Omental fat pad (tissue), 4 donors: Measurements from ENCODE around the gene ZGPAT. TPM values are rescaled to one million over a fixed set of nuclear protein-coding genes. Genes with fewer than 3 reads are reported as not detected.
"Not testable (repeated sequence)": the region's sequence is repeated elsewhere in the genome, so short reads cannot be mapped to it uniquely, and the experiment has no call there.

Source experiments
- ATAC-seq: fragments of 150-250 bp; one replicate; pipeline ENCODE4 v1.9.1; 2016; ENCODE audit warnings: mild to moderate bottlenecking, moderate library complexity; ENCODE audit not compliant: low FRiP score
- DNase-seq: peaks from one replicate; pipeline ENCODE4 v3.0.0-alpha.2; 2019; ENCODE audit warnings: low spot score
- total RNA-seq, 4 donors: library from RNA; depleted of rRNA; stranded (reverse); fragments of >200 nt; gene quantifications; one replicate each; pipeline ENCODE4 v1.1.0, GENCODE V29; 2016
- TF ChIP-seq, protein P1 (sequence below), 3 donors: fragments of 450-650 bp; IDR thresholded peaks; one replicate each; pipeline ENCODE4 v1.5.1; 2016 to 2017; ENCODE audit warnings: antibody characterized with exemption in 3 of 3, mild to moderate bottlenecking in 3 of 3, moderate library complexity in 2 of 3

ZGPAT gene
- total RNA-seq, 4 donors from 2014 or later = 13.2 to 34.5 (median 20.6) TPM

DNA sequence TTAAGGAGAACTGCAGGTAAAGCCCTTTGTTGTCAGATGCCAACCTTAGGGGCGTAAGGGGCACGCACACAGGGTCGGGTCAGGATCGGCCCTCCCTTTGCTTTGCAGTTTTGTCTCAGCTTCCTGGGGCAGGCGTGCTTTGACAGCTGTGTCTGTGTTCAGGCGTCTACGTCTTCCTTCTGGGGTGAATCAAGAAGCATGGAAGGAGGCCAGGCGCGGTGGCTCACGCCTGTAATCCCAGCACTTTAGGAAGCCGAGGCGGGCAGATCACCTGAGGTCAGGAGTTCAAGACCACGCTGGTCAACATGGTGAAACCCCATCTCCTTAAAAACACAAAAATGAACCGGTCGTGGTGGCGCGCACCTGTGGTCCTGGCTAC lies 1.3 kb downstream of the ZGPAT start:
- TF ChIP-seq, protein P1, sequence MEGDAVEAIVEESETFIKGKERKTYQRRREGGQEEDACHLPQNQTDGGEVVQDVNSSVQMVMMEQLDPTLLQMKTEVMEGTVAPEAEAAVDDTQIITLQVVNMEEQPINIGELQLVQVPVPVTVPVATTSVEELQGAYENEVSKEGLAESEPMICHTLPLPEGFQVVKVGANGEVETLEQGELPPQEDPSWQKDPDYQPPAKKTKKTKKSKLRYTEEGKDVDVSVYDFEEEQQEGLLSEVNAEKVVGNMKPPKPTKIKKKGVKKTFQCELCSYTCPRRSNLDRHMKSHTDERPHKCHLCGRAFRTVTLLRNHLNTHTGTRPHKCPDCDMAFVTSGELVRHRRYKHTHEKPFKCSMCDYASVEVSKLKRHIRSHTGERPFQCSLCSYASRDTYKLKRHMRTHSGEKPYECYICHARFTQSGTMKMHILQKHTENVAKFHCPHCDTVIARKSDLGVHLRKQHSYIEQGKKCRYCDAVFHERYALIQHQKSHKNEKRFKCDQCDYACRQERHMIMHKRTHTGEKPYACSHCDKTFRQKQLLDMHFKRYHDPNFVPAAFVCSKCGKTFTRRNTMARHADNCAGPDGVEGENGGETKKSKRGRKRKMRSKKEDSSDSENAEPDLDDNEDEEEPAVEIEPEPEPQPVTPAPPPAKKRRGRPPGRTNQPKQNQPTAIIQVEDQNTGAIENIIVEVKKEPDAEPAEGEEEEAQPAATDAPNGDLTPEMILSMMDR (IDR thresholded peaks at IDR 0.05) = no peak
- no peak for DNase-seq
- no peak for ATAC-seq

DNA sequence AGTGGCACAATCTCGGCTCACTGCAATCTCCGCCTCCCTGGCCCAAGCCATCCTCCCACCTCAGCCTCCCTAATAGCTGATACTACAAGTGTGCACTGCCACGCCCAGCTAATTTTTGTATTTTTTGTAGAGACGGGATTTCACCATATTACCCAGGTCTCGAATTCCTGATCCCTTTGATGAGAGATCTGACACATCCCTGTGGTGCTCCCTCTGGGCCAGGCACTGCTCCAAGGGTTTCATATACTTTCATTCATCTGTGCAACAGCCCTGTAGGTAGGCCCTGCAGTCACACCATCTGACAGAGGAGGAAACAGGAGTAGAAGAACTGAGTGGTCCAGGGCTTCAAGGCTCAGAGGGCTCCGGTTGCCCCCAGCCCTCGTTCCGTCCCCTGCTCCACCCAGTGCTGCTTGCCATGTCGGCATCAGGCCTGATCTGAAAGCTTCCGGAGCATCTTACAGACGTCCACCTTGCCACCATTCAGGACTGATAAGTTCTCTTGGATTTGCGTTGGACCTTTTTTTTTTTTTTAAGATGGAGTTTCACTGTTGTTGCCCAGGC lies 3.3 kb downstream of the ZGPAT start:
- TF ChIP-seq, protein P1 (IDR thresholded peaks at IDR 0.05) = no peak
- ATAC-seq (no peak), DNase-seq (no peak)

DNA sequence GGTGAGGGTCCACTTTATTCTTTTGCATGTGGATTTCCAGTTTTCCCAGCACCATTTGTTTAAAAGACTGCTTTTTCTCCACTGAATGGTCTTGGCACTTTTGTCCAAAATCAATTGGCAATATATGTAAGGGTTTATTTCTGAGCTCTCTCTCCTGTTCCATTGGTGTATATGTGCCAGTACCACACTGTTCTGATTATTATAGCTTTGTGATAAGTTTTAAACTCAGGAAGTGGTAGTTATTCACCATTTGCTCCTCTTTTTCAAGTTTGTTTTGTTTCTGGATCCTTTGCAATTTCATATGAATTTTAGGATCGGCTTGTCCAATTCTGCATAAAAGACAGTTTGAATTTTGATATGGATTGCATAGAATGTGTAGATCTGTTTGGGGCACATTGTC lies 4.4 kb downstream of the ZGPAT start:
- DNase-seq (no peak), ATAC-seq (no peak)
- TF ChIP-seq, protein P1 (IDR thresholded peaks at IDR 0.05) = no peak

DNA sequence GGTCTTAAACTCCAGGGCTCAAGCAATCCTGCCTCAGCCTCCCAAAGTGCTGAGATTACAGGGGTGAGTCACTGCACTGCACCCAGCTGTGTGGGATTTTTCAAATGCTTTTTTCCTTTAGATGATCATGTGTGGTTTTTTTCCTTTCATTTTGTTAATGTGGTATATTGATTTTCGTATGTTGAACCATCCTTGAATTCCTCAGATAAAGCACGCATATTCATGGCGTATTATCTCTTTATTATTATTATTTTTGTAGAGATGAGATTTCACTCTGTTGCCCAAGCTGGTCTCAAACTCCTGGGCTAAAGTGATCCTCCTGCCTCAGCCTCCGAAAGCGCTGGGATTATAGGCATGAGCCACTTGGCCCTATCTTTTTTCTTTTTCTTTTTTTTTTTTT lies 7.0 kb downstream of the ZGPAT start:
- ATAC-seq = no peak
- DNase-seq = no peak

DNA sequence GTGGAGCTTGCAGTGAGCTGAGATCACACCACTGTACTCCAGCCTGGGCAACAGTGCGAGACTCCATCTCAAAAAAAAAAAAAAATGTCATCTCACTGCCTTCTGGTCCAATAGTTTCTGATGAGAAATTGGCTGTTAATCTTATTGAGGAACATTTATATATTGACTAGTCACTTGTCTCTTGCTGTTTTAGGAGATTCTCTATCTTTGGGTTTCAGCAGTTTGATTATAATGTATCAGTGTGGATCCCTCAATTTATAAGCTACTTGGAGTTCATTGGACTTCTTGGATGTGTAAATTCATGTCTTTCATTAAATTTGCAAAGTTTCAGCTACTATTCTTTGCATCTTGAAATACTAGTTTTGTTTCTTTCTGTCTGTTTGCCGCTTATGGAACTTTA lies 11.2 kb downstream of the ZGPAT start:
- no peak for DNase-seq
- no peak for ATAC-seq
- TF ChIP-seq, protein P1 (IDR thresholded peaks at IDR 0.05) = no peak

More for the DNA sequence above, 7.0 kb downstream of the ZGPAT start:
- TF ChIP-seq, protein P1 (IDR thresholded peaks at IDR 0.05) = no peak

DNA sequence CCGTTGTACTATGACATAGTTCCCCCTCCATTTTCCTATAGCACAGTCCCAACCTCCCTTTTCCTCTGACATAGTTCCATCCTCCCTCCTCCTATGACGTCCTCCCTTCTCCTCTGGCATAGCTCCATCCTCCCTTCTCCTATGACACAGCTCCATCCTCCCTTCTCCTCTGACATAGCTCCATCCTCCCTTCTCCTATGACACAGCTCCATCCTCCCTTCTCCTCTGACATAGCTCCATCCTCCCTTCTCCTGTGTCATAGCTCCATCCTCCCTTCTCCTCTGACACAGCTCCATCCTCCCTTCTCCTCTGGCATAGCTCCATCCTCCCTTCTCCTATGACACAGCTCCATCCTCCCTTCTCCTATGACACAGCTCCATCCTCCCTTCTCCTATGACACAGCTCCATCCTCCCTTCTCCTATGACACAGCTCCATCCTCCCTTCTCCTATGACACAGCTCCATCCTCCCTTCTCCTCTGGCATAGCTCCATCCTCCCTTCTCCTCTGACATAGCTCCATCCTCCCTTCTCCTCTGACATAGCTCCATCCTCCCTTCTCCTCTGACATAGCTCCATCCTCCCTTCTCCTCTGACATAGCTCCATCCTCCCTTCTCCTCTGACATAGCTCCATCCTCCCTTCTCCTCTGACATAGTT lies 15.3 kb downstream of the ZGPAT start:
- DNase-seq, ATAC-seq: not testable (repeated sequence)

DNA sequence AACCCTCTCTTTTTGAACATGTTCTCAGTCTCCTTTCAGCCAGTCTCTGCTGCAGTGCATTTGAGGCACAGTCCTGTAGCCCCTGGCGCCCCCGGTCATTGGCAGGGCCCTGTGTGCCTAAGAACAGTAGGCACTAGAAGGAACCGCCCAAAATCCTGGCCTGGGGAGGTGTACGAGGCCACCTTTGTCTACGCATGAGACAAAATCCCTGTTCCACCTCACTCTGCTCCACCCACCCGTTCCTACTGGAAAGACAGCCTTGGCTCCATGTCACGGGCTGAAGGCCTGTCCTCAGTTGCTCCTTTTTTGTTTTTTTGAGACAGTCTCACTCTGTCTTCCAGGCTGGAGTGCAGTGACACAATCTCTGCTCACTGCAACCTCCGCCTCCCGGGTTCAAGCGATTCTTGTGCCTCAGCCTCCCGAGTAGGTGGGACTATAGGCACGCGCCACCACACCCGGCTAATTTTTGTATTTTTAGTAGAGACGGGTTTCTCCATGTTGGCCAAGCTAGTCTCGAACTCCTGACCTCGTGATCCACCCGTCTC lies 22.4 kb downstream of the ZGPAT start:
- not testable (repeated sequence) for ATAC-seq, DNase-seq

DNA sequence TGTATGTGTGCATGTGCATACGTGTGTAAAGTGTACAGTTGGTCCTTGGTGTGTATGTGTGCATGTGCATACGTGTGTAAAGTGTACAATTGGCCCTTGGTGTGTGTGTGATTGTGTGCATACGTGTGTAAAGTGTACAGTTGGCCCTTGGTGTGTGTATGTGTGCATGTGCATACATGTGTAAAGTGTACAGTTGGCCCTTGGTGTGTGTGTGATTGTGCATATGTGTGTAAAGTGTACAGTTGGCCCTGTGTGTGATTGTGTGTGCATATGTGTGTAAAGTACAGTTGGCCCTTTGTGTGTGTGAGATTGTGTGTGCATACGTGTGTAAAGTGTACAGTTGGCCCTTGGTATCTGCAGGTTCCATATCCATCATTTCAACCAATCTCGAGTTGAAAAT lies 23.6 kb downstream of the ZGPAT start:
- no peak for DNase-seq
- no peak for ATAC-seq
- TF ChIP-seq, protein P1 (IDR thresholded peaks at IDR 0.05) = no peak
